Skin epidermis (tissue), 12 donors: Measurements from ENCODE around the gene CNTNAP2.
"Not testable (repeated sequence)": the region's sequence is repeated elsewhere in the genome, so short reads cannot be mapped to it uniquely, and the experiment has no call there.

Experiments used
- H3K27ac ChIP-seq, 21 experiments: fragments of 200-600 bp; sonication (generic) in 11 of 21; one replicate each; pipeline ENCODE4 v1.5.0; 2020; ENCODE audit warnings: mild to moderate bottlenecking in 3 of 21, inconsistent platforms in 2 of 21, moderate library complexity in 2 of 21
- H3K4me3 ChIP-seq, 7 experiments: fragments of 200-600 bp; sonication (generic) in 2 of 7; one replicate each; pipeline ENCODE4 v1.5.0; 2020; ENCODE audit warnings: inconsistent platforms in 2 of 7, mild to moderate bottlenecking in 2 of 7, moderate library complexity in 1 of 7

CNTNAP2 gene

DNA sequence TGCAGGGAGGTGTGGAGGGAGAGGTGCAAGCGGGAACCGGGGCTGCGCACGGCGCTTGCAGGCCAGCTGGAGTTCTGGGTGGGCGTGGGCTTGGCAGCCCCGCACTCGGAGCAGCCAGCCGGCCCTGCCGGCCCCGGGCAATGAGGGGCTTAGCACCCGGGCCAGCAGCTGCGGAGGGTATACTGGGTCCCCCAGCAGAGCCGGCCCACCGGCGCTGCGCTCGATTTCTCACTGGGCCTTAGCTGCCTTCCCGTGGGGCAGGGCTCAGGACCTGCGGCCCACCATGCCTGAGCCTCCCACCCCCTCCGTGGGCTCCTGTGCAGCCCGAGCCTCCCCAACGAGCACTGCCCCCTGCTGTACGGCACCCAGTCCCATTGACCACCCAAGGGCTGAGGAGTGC lies 2309.8 kb downstream of the CNTNAP2 start:
- not testable (repeated sequence) for H3K4me3 ChIP-seq

DNA sequence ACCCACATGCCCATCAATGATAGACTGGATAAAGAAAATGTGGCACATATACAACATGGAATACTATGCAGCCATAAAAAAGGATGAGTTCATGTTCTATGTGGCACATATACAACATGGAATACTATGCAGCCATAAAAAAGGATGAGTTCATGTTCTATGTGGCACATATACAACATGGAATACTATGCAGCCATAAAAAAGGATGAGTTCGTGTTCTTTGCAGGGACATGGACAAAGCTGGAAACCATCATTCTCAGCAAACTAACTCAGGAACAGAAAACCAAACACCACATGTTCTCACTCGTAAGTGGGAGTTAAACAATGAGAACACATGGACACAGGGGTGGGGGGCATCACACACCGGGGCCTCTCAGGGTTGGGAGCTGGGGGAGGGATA lies 2314.1 kb downstream of the CNTNAP2 start:
- H3K4me3 ChIP-seq, H3K27ac ChIP-seq: not testable (repeated sequence)

More for the DNA sequence above, 2309.8 kb downstream of the CNTNAP2 start:
- not testable (repeated sequence) for H3K27ac ChIP-seq

DNA sequence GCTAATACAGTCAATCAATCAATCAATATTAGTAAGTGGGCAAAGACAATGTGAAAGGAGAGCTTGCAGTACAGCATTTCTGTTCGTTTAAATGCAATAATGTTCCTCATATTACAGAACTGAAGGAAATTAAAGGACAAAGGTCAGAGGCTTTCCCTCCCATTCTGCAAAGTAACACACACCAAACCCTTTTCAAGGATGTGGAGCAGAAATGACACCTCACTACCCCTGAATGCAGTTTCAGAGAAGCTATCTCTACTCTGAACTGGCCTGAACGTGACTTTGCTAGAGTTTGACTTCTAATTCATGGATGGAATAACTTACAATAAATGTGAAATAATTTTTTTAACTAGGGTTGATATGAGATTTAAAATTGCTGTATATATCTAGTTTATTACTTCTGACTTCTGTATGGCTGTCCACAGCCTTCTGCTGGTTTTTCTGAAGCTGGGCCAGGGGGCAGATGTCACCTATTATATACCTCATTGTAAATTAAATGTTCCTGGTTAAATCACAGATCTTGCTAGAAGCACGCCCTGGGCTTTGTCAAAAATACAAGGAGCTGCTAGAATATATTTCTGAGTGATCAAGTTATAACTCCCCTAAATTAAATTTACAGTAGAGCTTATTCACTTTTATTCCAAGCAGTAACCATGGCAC lies 2317.1 kb downstream of the CNTNAP2 start:
- no peak overlapping the region for H3K4me3 ChIP-seq
- no peak overlapping the region for H3K27ac ChIP-seq

DNA sequence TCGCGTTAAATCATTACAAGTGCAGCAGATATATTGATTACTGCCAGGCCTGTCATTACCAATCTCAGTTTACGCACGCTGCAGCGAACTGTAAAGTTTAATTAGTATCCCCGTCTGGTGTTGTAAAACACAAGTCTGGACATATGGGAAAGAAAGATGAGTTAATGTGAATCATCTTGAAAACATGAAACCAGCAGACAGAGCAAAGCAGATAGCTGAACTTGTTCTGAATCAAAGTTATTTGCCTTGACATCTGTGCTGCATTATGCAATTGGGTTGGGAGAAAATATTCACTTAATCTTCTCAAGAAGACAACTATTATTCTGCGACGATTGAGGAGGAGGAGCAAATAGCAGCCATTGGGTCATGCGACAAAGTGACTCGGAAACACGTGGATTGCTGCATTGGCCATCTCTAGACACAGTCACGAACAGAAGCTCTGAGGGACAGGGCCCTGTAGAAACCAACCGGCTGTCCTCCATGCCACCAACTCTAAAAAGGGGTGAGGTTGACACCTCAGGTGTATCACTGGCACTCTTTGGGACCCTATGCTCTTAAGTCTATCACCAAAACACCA lies 2317.7 kb downstream of the CNTNAP2 start:
- peak overlapping the region in 3 of 21 experiments; percentile 18 to 66 (median 46) for H3K27ac ChIP-seq
- H3K4me3 ChIP-seq, result no peak overlapping the region

DNA sequence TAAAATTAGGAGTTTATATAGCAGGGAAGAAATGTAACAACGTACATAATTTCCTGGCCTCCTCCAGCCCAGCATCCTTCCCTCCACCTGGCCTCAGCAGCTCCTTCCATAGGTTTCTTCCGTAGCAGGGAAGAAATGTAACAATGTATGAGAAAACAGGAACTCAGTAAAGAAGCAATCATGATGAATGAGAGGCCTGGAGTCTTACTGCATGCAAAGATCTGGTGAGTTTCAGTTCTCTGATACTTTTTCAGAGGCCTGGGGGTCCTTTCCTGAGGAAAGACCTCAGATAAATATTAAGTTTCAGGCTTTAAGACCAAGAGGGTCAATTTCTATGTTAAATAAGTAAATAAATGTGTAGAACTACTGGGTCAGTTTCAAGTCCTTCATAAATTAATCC lies 2318.3 kb downstream of the CNTNAP2 start:
- peak overlapping the region in 2 of 21 experiments; percentile 18 to 46 for H3K27ac ChIP-seq
- no peak overlapping the region for H3K4me3 ChIP-seq

DNA sequence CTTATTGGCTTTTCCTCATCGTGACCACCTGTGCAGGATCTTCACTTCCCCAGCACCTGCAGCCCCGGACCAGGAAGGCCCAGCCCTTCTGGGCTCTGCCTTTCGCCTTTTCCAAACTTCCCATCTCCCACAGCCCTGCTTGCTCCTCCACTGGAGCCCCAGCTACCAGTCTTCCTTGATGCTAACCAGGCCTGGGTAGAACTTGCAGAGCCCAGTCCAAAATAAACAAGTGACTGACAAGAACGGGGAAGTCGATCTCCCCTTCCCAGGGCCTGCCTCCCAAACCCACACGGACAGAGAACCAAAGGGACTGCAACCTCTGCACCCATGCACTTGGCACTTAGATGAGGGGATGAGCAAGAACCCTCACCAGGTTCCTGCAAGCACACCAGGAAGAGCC lies 2319.1 kb downstream of the CNTNAP2 start:
- Histone ChIP-seq H3K4me3 (no peak overlapping the region), H3K27ac (no peak overlapping the region)

DNA sequence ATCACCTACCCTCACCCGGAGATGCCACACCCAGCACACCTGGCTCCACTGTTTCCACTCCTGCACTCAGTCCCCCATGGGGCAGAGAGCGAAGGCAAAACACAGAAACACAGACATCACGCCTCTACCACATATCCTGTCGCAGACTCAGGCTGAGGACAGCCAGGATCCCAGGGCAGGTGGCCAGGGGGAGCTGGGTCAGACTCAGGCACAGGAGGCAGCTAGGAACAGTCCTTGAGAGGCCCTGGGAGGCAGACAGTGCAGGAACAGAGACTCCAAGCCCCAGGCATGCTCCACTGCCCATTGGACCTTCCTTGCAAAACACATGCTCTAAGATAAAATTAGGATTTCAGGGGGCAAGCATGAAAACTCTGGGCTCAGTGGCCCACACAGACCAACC lies 2319.5 kb downstream of the CNTNAP2 start:
- Histone ChIP-seq H3K4me3 (no peak overlapping the region), H3K27ac (no peak overlapping the region)

DNA sequence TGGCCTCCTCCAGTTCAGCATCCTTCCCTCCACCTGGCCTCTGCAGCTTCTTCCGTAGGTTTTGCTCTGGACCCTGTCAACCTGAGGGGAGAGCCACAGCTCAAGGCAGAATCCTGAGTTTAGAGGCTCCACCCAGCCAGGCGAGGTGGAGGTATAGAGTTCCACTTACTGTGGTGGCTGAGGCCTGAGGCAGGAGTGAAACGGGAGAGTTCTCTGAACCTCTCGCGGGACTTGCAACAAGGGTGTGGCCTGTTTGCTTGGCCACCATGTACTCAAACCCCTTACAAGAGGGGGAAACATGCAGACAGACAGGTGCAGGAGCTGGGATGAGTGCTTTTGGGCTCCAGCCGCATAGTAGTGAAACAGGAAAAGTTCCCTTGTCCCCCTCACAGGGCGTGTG lies 2320.0 kb downstream of the CNTNAP2 start:
- Histone ChIP-seq H3K27ac (no peak overlapping the region), H3K4me3 (no peak overlapping the region)

DNA sequence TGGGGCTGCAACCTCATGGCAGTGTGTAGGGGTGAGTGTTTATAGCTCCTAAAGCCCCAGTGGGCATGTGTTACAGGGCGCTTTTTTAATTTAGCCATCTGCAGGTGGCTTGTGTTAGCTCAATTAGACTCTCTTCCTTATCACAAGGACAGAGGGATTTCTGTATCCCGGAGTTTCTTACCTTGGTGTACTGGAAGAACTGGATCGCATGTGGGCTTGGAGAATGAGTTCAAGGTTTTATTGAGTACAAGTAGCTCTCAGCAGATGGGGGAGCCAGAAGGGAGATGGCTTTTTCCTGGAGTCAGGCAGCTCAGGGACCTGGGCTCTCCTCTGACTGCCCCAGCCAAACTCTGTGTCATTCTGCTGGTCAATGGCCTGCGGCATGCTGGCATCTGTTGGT lies 2320.4 kb downstream of the CNTNAP2 start:
- H3K4me3 ChIP-seq, result no peak overlapping the region
- H3K27ac ChIP-seq, result no peak overlapping the region

DNA sequence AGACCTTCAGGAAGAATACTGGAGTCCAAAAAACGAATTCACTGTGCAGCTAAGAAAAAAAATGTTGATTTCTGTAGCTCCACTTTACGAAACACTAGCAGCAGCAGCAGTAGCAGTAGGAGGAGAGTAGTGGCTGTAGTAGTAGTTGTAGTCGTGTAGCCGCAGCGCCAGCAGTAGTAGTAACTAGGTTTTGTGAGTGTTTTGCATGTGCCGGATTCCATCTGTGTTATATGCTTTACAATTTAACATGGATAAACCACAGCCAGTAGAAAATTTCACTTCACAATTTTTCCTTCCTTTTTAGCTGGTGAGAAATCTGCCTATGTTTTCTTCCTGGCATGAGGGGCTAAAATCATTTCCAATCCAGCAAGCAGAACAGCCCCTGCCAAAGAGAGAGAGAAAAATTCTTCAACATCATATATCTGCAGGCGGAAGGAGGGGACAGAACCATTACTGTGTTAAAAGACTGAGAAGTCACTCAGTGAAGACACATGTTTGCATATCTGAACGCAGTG lies 2325.6 kb downstream of the CNTNAP2 start:
- Histone ChIP-seq H3K27ac (no peak overlapping the region), H3K4me3 (no peak overlapping the region)

DNA sequence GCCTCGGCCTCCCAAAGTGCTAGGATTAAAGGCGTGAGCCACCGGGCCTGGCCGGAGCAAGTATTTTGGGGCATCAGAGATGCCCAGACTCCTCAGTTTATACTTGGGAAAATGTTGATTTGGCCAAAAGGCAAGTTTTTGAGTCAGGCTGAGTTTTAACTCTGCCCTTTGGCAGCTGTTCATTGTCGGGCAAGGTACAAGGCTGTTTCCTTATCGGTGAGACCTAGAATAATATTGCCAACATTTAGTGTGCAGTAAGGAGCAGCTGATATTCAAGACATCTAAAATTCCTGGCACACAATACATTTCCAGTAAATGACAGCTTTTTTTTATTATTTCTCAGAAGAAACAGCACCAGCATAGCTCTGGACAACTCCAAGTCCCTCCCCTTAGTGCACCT lies 2326.3 kb downstream of the CNTNAP2 start:
- no peak overlapping the region for H3K27ac ChIP-seq

DNA sequence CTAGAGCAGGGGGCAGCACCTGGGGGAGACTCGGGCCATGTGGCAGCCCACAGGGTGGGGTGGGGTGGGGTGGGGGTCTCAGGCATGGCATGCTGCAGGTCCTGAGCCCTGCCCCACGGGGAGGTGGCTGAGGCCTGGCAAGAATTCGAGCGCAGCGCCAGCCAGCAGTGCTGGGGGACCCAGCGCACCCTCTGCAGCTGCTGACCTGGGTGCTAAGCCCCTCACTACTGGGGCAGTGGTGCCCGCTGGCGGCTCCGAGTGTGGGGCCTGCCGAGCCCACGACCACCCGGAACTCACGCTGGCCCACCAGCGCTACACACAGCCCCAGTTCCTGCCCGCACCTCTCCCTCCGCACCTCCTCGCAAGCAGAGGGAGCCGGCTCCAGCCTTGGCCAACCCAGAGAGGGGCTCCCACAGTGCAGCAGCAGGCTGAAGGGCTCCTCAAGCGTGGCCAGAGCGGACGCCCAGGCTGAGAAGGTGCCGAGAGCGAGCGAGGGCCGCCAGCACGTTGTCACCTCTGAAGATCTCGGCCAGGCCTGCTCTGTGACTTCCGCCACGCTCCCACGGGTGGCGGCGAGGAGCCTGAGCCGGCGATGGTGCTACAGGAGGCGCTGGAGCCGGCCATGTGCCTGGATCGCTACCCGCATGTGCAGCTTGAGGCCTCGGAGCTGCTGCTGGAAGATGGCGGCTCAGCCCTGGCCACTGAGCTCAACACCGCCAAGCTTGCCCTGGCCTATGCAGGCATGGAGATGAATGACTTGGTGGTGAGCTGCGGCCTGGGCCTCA lies 2328.9 kb downstream of the CNTNAP2 start:
- no peak overlapping the region for H3K27ac ChIP-seq
- no peak overlapping the region for H3K4me3 ChIP-seq

More for the DNA sequence above, 2326.3 kb downstream of the CNTNAP2 start:
- H3K4me3 ChIP-seq, result no peak overlapping the region

DNA sequence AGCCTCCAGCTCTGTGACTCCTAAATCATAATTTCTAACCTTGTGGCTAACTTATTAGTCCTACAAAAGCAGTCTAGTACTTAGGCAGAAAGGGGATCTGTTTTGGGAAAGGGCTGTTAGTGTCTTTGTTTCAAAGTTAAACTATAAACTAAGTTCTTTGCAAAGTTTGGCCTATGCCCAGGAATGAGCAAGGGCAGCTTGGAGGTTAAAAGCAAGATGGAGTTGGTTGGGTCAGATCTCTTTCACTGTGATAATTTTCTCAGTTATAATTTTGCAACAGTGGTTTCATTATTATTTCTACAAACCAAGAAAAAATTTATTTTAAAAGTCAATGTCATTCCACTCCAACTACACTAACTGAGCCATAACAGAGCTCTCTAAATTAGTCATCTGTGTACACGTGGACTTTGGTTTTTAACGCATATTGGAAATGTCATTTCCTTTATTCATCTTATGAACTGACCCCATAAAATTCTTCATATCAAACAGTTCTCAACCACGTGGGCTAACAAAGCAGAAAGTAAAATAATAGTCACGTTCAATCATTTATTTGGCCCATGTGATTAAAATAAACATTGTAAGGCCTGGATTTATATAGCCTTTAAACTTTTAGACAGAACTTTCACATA lies 2330.7 kb downstream of the CNTNAP2 start:
- no peak overlapping the region for H3K27ac ChIP-seq
- no peak overlapping the region for H3K4me3 ChIP-seq

DNA sequence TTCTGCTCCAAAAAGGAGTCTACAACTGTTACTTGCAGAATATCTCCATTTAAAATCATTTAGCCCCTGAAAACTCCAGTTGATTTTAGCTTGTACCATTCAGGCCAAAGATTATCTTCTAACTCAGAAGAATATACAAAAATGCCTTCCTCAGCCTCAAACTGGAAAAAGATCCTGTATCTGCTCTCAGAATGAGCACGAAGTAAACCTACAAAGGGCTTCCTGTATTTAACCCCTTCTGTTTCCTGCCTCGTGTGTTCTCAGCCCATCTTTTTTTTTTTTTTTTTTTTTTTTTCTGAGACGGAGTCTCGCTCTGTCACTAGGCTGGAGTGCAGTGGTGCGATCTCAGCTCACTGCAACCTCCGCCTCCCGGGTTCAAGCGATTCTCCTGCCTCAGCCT lies 2334.9 kb downstream of the CNTNAP2 start:
- not testable (repeated sequence) for H3K27ac ChIP-seq, H3K4me3 ChIP-seq

DNA sequence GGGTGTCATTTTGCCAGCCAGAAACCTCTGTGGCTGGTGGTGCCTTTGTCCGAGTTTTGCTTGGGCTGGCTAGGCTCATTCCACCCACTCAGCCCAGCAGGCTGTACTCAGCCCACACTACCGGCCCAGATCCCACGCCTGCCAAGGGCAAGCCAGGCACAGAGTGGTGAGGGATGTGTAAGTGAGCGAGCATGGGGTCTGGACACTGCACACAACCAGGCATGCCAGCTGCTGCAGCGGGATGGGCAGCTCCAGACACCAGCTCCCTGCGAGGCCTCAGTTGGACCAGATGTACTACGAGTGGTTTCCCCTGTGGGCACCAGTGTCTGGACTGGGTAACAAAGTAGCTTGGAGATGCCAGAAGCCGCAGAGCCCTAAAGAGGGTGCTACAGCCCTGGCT lies 2339.8 kb downstream of the CNTNAP2 start:
- Histone ChIP-seq H3K4me3 (no peak overlapping the region), H3K27ac (no peak overlapping the region)

DNA sequence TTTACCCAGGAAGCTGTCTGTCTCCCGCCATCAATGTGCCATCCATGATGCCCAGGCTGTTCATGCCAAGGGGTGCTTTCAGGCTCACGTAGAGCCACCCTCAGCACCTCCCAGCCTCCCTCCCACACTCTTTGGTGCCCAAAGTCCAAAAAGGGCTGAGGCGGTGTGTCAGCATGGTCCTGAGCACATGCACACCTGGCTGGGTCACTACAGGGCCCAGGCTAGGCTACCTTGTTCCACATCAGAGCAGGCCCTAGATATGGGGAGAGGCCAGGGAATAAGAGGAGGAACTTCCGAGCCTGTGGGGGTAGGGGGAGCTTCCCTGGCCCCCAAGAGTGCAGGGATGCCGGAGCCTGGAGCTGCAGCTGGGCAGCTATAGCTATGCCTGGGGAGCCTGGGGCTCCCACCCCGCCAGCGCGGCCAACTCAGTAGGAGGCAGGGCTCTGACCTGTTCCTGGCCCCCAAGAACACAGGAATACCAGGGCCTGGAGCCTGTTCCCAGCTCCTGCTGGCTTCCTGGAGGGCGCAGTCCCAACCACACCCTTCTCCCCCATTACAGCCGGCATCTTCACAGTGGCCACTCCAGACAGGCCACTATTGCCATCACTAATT lies 2340.8 kb downstream of the CNTNAP2 start:
- no peak overlapping the region for H3K4me3 ChIP-seq
- no peak overlapping the region for H3K27ac ChIP-seq

DNA sequence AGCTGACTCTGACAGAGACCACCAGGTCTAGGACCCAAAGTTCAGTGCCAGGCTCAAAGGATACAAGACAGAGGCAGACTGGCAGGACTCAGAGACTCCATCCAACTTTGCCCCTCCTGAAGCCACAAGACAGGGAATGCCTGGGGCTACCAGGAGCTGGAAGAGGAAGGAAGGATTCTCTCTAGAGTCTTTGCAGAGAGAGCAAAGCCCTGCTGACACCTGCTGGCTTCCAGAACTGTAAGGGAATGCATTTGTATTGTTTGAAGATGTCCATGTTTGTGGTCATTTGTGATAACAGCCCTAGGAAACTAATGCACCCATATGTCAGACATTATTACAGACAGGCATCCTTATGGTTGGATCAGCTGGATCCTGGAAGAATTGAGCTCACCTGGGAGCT lies 2341.7 kb downstream of the CNTNAP2 start:
- no peak overlapping the region for H3K4me3 ChIP-seq
- no peak overlapping the region for H3K27ac ChIP-seq

DNA sequence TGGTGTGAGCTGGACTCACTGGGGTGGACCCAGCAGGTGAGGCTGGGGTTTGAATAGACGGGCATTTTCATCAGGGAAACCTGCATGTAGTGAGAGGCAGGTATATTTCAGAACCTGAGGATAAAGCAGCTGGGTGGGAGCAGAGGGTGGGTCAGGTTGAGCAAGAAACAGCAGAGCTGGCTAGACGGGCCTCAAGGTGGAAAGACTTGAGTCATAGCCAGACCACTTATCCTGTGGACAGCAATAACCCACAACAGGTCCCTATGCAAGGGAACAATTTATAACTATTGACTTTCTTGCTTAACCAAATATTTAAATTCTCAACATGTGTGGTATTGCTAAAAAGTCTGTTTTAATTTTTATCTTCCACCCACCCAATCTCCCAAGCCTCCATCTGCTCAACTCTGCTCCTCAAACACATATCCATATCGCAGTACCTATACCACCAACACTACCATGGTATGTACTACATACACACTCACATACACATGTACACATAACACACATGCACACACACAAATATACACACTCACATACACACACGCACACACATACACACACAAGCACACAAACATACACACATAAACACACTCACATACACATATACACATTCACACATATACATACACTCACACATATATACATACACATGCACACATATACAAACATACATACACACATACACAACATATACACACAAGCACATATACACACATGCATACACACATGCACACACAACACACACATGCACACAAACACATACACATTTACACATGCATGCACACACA lies 2345.0 kb downstream of the CNTNAP2 start:
- Histone ChIP-seq H3K27ac (no peak overlapping the region), H3K4me3 (no peak overlapping the region)

DNA sequence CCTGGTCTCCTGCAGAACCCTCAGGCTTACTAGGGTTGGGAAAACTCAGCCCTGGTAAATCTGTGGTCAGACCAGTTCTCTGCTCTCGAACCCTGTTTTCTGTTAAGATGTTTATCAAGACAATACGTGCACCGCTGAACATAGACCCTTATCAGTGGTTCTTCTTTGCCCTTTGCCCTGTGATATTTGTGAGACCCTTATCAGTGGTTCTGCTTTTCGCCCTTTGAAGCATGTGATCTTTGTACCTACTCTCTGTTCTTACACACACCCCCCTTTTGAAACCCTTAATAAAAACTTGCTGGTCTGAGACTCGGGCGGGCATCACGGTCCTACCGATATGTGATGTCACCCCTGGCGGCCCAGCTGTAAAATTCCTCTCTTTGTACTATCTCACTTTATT lies 2346.2 kb downstream of the CNTNAP2 start:
- not testable (repeated sequence) for H3K4me3 ChIP-seq, H3K27ac ChIP-seq
